GM12892 (cell line): ENCODE data around the gene ATG13.

Source experiments
- DNase-seq: peaks from one replicate; pipeline ENCODE4 v3.0.0; 2011; ENCODE audit not compliant: insufficient read length
- FAIRE-seq: peaks from 2 replicates; lab custom pipeline; 2011; peaks lifted over from hg19 to GRCh38; lab: Jason Lieb, UNC
- POLR2A ChIP-seq: IDR thresholded peaks from 2 replicates; pipeline ENCODE4 v1.6.1; 2011; ENCODE audit warnings: low read depth, low read length, control low read depth
- POLR2AphosphoS5 ChIP-seq: IDR thresholded peaks from 2 replicates; pipeline ENCODE4 v1.6.1; 2011; ENCODE audit warnings: low read depth, low read length, control low read depth
- TAF1 ChIP-seq: IDR thresholded peaks from 2 replicates; pipeline ENCODE4 v1.6.1; 2011; ENCODE audit warnings: low read depth, mild to moderate bottlenecking, control low read depth, low read length, borderline replicate concordance

ATG13 gene

GRCh38 chr11:46678741-46679130, 61.4 kb downstream of the ATG13 start:
- FAIRE-seq (no peak), DNase-seq (no peak)
- TF ChIP-seq POLR2AphosphoS5 (no peak), POLR2A (no peak), TAF1 (no peak)

GRCh38 chr11:46679241-46680163, 62.1 kb downstream of the ATG13 start:
- FAIRE-seq (no peak), DNase-seq (no peak)
- TF ChIP-seq TAF1: no peak
- no peak for TF ChIP-seq POLR2AphosphoS5
- no peak for TF ChIP-seq POLR2A

- no peak for TF ChIP-seq TAF1
- TF ChIP-seq POLR2A: no peak
- no peak for TF ChIP-seq POLR2AphosphoS5
- FAIRE-seq: no peak
- DNase-seq: no peak
These were observed 62.9 kb downstream of the ATG13 start for GRCh38 chr11:46680164-46680760.

DNA sequence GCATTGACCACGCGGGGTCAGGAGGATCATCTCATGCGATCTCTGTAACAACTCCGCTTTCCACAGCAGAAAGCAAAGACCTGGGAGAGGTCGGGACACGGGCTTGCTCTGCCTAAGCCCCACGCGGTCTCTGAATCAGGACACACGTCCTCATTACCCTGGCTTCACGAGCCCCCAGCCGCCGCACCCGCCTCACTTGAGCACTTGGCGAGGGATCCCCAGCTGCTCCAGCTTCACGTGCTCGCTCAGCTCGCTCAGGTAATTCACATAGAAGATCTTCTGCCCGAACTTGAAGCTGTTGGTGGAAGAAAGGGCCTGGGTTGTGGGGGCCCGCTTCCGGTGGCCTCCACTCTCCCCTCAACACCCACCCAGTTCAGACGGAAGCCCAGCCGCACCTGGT, 63.5 kb downstream of the ATG13 start:
- FAIRE-seq: no peak
- no peak for TF ChIP-seq POLR2A
- no peak for TF ChIP-seq POLR2AphosphoS5
- no peak for TF ChIP-seq TAF1

DNA sequence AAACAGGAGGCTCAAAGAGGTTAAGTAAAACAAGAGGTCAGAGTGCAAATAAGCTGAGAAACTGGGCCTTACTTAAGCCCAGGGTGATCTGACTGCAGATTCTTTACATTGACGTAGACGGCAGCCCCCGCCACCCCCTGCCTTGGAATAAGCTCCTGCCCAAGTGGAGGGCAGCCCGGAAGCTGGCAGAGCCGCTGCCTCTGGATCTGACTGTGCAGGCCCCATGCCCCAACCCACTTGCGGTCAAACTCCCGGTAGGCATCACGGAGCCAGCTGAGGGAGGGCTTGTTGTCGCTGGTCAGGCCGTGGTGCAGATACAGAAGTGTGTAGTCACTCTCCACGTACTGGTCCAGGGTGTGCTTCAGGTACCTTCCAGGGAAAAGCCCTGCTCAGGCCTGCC, 64.5 kb downstream of the ATG13 start:
- FAIRE-seq (no peak), DNase-seq (no peak)
- TF ChIP-seq POLR2A (no peak), POLR2AphosphoS5 (no peak), TAF1 (no peak)

More for the DNA sequence above, 63.5 kb downstream of the ATG13 start:
- DNase-seq: no peak

DNA sequence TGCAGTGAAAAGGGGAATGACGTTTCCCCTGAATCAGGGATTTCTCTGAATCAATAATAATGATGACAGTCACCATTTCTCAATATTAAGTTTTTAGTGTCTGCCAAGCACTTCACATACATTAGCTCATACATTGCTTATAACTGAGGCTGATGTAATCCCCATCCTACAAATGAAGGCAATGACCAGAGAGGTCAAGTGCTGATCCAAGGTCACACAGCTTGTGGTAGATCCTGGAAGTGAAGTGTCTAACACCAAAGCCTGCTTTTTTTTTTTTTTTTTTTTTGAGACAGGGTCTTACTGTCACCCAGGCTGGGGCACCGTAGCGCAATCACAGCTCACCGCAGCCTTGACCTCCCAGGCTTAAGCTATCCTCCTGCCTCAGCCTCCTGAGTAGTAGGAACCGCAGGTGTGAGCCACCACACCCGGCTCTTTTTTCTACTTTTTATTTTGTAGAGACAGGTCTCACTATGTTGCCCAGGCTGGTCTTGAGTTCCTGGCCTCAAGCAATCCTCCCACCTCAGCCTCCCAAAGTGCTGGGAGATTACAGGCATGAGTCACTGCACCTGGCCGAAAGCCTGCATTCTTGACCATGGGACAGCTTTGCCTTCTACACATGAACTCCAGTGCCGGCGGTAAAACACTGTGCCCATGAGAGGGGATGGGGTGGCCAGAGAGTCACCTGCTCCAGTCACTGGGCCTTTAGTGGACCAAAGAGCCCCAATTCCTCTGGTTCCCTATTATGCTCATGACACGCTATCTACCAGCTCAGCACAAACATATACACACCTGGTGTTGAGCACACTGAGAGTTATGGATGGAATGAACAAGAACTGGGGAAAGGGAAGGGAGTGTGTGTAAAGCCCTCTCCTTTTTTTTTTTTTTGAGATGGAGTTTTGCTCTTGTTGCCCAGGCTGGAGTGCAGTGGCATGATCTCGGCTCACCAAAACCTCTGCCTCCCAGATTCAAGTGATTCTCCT, 65.7 kb downstream of the ATG13 start:
- TF ChIP-seq POLR2AphosphoS5 (no peak), TAF1 (no peak), POLR2A (no peak)
- DNase-seq (no peak), FAIRE-seq (no peak)

DNA sequence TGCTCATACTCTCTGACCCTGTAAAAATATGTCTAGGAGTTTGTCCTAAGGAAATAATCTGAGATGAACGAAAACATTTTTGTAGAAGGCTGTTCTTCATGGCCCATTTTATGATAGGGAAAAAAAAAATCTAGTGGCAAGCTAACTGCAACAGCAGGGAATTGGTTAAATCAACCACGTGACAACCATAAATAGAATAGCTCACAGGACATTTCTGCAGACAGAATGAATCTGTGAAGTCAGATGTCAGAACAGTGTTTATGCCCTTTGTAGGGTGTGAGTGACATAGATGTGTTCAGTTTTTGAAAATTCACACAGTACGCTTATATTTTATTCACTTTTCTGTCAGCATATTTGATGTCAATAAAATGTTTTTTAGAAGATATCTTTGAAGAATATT, 67.0 kb downstream of the ATG13 start:
- TF ChIP-seq TAF1: no peak
- TF ChIP-seq POLR2A: no peak
- TF ChIP-seq POLR2AphosphoS5: no peak
- DNase-seq (no peak), FAIRE-seq (no peak)

DNA sequence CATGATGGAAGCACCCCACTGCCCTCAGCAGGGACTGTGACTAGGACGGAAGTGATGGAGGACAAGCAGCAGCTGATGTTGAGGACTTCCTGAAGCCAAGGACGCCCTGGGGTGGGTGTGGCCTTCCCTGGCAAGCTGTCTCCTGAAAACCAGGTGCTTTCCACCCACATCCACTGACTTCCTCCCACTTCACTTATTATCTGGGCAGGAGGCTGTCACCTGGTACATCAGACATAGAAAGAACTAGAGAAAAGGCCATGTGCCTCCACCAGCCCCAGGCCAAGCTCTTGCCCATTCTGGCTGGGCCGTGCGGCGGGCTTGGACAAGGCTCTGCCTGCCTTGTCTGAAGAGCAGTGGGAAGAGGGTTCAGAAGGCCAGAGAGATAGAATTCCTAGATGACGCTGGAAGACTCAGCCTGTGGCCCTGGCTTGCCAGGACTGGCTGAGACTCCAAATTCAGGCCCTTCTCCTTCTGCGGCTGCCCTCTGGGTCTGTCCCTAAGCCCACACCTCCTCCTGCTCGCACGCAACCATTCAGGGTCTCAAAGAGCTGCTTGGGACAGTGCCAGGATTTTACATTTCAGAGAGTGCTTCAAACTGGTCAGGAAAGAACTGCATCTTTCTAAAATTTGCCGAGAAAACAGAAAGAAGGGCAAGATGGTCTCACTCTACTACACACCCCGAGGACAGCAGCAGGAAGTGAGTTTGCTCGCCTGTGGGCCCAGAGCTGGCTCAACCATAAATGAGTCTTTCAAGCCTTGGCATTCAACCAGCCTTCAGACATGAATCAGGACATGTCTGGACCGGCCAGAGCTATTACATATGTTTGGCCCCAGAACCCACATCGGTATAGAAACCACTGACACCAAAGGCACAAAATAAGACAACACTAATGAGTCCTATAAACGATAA, 69.8 kb downstream of the ATG13 start:
- TF ChIP-seq POLR2A (no peak), POLR2AphosphoS5 (no peak), TAF1 (no peak)
- FAIRE-seq: no peak
- DNase-seq: no peak

GRCh38 chr11:46690702-46691101, 73.3 kb downstream of the ATG13 start:
- no peak for FAIRE-seq
- TF ChIP-seq POLR2A (no peak), TAF1 (no peak), POLR2AphosphoS5 (no peak)
- no peak for DNase-seq

- DNase-seq (no peak), FAIRE-seq (no peak)
- TF ChIP-seq POLR2A (no peak), TAF1 (no peak)
These were observed 75.1 kb downstream of the ATG13 start for GRCh38 chr11:46692450-46692849.

DNA sequence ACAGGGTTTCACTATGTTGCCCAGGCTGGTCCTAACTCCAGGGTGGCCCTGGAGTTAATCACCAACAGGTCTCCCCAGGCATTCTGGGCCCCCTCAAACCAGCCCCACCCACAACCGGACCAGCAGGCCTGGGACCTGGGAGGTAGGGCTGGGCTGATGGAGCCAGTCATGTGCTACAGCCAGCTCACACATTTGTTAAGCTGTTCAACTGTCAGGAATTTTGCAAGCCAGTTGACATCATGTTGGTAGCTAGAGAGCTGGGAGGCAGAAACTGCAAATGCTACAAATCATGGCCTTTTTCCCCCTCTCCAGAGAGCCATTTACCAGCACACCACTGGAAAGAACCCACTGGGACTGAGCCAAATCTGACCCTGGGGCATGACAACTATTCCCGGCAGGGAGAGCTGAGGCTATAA, 76.3 kb downstream of the ATG13 start:
- FAIRE-seq (no peak), DNase-seq (no peak)
- TF ChIP-seq POLR2A: no peak
- TF ChIP-seq TAF1: no peak
- TF ChIP-seq POLR2AphosphoS5: no peak

- TF ChIP-seq TAF1: no peak
- TF ChIP-seq POLR2A: no peak
- no peak for TF ChIP-seq POLR2AphosphoS5
- DNase-seq (no peak), FAIRE-seq (no peak)
These were observed 76.7 kb downstream of the ATG13 start for GRCh38 chr11:46694072-46694471.
